ENCODE measurements around the gene SSR3.

Gene SSR3

GRCh38 chr3:156535162-156535627 lies 19.7 kb downstream of the SSR3 start:
- no peak for DNase-seq

GRCh38 chr3:156533205-156533604 lies 21.7 kb downstream of the SSR3 start:
- no peak for DNase-seq

- no peak for DNase-seq
Measured at GRCh38 chr3:156532730-156533129, 22.2 kb downstream of the SSR3 start.

GRCh38 chr3:156530980-156531379 lies 23.9 kb downstream of the SSR3 start:
- DNase-seq: no peak

- no peak for DNase-seq
Measured at GRCh38 chr3:156527060-156527459, 27.9 kb downstream of the SSR3 start.

- no peak for DNase-seq
Measured at GRCh38 chr3:156525808-156526207, 29.1 kb downstream of the SSR3 start.

- DNase-seq: no peak
Measured at GRCh38 chr3:156522673-156523072, 32.2 kb downstream of the SSR3 start.

GRCh38 chr3:156519758-156520162 lies 35.2 kb downstream of the SSR3 start:
- no peak for DNase-seq

- no peak for DNase-seq
Measured at GRCh38 chr3:156518726-156519125, 36.2 kb downstream of the SSR3 start.

GRCh38 chr3:156516961-156517360 lies 38.0 kb downstream of the SSR3 start:
- no peak for DNase-seq

GRCh38 chr3:156516284-156516683 lies 38.6 kb downstream of the SSR3 start:
- DNase-seq: no peak

- DNase-seq: no peak
Measured at GRCh38 chr3:156513619-156514018, 41.3 kb downstream of the SSR3 start.

- DNase-seq: no peak
Measured at GRCh38 chr3:156511987-156512677, 42.8 kb downstream of the SSR3 start.

GRCh38 chr3:156509189-156510174 lies 45.4 kb downstream of the SSR3 start:
- peak; percentile 7 for DNase-seq

GRCh38 chr3:156507285-156507684 lies 47.6 kb downstream of the SSR3 start:
- DNase-seq: no peak

GRCh38 chr3:156498307-156498706 lies 56.6 kb downstream of the SSR3 start:
- no peak for DNase-seq

- no peak for DNase-seq
Measured at GRCh38 chr3:156497326-156497725, 57.6 kb downstream of the SSR3 start.

GRCh38 chr3:156495816-156496215 lies 59.1 kb downstream of the SSR3 start:
- DNase-seq: no peak

GRCh38 chr3:156493887-156494286 lies 61.0 kb downstream of the SSR3 start:
- no peak for DNase-seq

- DNase-seq: no peak
Measured at GRCh38 chr3:156492801-156493261, 62.1 kb downstream of the SSR3 start.

GRCh38 chr3:156491192-156491591 lies 63.7 kb downstream of the SSR3 start:
- DNase-seq: no peak
